RWPE2 (cell line): ENCODE data around the gene CCDC149.

Experiments used
- ATAC-seq: fragments of 200-7000 bp; cut with Tn5 transposase; 3 replicates; pipeline ENCODE4 v1.9.1; 2021; ENCODE audit warnings: low read depth
- DNase-seq: peaks from one replicate; pipeline ENCODE4 v3.0.0-alpha.2; 2020; ENCODE audit warnings: low spot score
- H3K27ac ChIP-seq: fragments of 450-650 bp; 2 replicates; pipeline ENCODE4 v1.5.1; 2017; ENCODE audit warnings: mild to moderate bottlenecking; ENCODE audit not compliant: poor library complexity, severe bottlenecking
- H3K27me3 ChIP-seq: fragments of 250-450 bp; sonication (Bioruptor Pico); 2 replicates; pipeline ENCODE4 v1.5.1; 2021; ENCODE audit warnings: mild to moderate bottlenecking, moderate library complexity; ENCODE audit not compliant: insufficient read depth, poor library complexity, severe bottlenecking
- H3K36me3 ChIP-seq: fragments of 250-450 bp; sonication (Bioruptor Pico); 2 replicates; pipeline ENCODE4 v1.5.1; 2020; ENCODE audit warnings: low read depth, mild to moderate bottlenecking, moderate library complexity
- H3K4me1 ChIP-seq: fragments of 250-450 bp; sonication (Bioruptor Pico); 2 replicates; pipeline ENCODE4 v1.5.1; 2021; ENCODE audit warnings: mild to moderate bottlenecking, moderate library complexity; ENCODE audit not compliant: insufficient read depth, poor library complexity, severe bottlenecking
- H3K4me3 ChIP-seq: fragments of 250-450 bp; sonication (Bioruptor Pico); 2 replicates; pipeline ENCODE4 v1.5.1; 2021; ENCODE audit warnings: mild to moderate bottlenecking, moderate library complexity; ENCODE audit not compliant: severe bottlenecking
- H3K9me3 ChIP-seq: fragments of 250-450 bp; sonication (Bioruptor Pico); 2 replicates; pipeline ENCODE4 v1.5.1; 2021; ENCODE audit warnings: mild to moderate bottlenecking, moderate library complexity; ENCODE audit not compliant: severe bottlenecking
- CTCF ChIP-seq: fragments of 450-650 bp; IDR thresholded peaks from one replicate; pipeline ENCODE4 v1.5.1; 2017; ENCODE audit warnings: mild to moderate bottlenecking, moderate library complexity; ENCODE audit not compliant: poor library complexity, severe bottlenecking

CCDC149 gene

GRCh38 chr4:24949970-24950369, 37.1 kb upstream of the CCDC149 start:
- Histone ChIP-seq H3K4me3 (no peak overlapping the region), H3K4me1 (no peaks in the 10 kb centered on the region), H3K27ac (no peak overlapping the region), H3K27me3 (peaks cover 11% of the 10 kb centered on the region), H3K36me3 (no peaks in the 10 kb centered on the region), H3K9me3 (peaks cover 2% of the 10 kb centered on the region)
- no peak for TF ChIP-seq CTCF
- DNase-seq (no peak), ATAC-seq (no peak)

DNA sequence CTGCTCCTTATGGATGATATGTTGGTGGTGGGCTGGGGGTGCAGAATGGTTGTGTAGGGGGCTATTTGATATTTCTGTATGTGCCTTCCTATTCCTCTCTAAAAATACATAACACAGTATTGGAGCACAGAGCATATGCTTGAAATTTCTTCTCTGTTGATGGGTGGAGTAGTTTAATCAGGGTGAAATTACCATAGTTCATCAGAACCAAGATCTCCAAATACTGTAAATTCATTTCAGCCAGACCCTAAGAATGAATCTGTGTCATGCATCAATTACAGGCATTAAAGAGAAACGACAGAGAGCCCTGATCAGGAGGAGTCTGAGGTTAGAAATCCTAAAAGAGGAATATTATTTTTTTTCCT, 25.1 kb upstream of the CCDC149 start:
- Histone ChIP-seq H3K27ac (no peak overlapping the region), H3K36me3 (no peaks in the 10 kb centered on the region), H3K4me1 (no peaks in the 10 kb centered on the region), H3K27me3 (no peaks in the 10 kb centered on the region), H3K4me3 (no peak overlapping the region), H3K9me3 (no peaks in the 10 kb centered on the region)
- no peak for TF ChIP-seq CTCF
- ATAC-seq (no peak), DNase-seq (no peak)

DNA sequence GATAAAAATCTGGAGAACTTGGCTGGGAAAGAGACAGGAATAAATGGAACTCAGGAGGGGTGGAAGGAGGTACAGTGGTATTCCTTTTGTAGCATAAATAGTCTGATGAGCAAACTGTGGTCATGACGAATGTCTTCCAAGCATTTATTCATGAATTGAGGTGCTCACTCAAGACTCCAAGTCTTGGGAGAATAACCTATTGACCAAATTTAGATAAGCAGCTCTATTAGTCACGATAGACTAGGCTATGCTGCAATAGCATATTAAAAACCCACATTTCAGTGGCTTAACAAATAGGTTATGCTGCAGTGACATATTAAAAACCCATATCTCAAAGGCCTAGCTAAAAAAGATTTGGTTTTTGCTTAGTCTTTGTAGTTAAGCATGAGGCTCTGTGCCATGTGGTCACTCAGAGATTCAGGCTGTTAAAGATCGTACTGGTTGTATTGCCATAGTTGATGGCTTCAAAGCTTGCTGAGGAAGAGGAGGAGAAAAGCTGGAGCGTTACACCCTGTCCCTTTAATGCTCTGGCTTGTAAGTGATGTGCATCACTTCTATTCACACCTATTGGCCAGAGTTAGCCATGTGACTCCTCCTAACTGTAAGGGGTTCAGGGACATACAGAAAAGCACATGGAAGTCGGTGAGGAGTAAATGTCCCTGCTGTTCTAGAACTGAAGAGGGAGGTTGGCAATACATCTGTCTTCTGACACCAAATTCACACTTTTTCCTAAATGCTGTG, 24.5 kb upstream of the CCDC149 start:
- no peaks in the 10 kb centered on the region for H3K9me3 ChIP-seq
- no peak for TF ChIP-seq CTCF

DNA sequence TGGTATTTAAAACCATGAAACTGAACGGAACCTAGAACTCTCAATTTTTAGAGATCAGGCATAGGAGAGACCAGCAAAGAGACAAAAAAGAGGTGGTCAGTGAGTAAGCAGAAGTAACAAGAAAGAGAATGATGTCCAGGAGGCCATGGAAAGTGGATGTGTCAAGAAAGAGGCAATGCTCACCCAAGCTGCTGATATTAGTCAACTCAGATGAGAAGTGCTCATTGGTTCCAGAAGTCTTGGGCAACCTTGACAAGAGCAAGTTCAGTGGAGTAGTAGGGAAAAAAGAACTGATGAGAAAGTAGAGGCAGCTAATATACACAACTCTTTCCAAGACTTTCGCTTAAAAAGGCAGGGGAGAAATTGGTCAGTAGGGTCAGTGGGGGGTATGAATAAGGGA, 23.0 kb upstream of the CCDC149 start:
- Histone ChIP-seq H3K4me1 (no peaks in the 10 kb centered on the region), H3K27me3 (no peaks in the 10 kb centered on the region), H3K9me3 (no peaks in the 10 kb centered on the region), H3K27ac (no peak overlapping the region), H3K4me3 (no peak overlapping the region), H3K36me3 (no peaks in the 10 kb centered on the region)
- ATAC-seq (no peak), DNase-seq (no peak)
- no peak for TF ChIP-seq CTCF

More for the DNA sequence above, 24.5 kb upstream of the CCDC149 start:
- no peaks in the 10 kb centered on the region for H3K36me3 ChIP-seq
- no peak for DNase-seq
- no peak overlapping the region for H3K4me3 ChIP-seq
- ATAC-seq, result no peak
- no peak overlapping the region for H3K27ac ChIP-seq
- no peaks in the 10 kb centered on the region for H3K27me3 ChIP-seq
- no peaks in the 10 kb centered on the region for H3K4me1 ChIP-seq

GRCh38 chr4:24934311-24934710, 21.5 kb upstream of the CCDC149 start:
- TF ChIP-seq CTCF, result no peak
- H3K4me3 ChIP-seq, result no peak overlapping the region
- H3K4me1 ChIP-seq, result no peaks in the 10 kb centered on the region
- no peaks in the 10 kb centered on the region for H3K9me3 ChIP-seq
- no peak overlapping the region for H3K27ac ChIP-seq
- ATAC-seq (no peak), DNase-seq (no peak)
- H3K36me3 ChIP-seq, result no peaks in the 10 kb centered on the region
- no peaks in the 10 kb centered on the region for H3K27me3 ChIP-seq
